ENCODE data around the gene TMEM63C.

Gene TMEM63C

DNA sequence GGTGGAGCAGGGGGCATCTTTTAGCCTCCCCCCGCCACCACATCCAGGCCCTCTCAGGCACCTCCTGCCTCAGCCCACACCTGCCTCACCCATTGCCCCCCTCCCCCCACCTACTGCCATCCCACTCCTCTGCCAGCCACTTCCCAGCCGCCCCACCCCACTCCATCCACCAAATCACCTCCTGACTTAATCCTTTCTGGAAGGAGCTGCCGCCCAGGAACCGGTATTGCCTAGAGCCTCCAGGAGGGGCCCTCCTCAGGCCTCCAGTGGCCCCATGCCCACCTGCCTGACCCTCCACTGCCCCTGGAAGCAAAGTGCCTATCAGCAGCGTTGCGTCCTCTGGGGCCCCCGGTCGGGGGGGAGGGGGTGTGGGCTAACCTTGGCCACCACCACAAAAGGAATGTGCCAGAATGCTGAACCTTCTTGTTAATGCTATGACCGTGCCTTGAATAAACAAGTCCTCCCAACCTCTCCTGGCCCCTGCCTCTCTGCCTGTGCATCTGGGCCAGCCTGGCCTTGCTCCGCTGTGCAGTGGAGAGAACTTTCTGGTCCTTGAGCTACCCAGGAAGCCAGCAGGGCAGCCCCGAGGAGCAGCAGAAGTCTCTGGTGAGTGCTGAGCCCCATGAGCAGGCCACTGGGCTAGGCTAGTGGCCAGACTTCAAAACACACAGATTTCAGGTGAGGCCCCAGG, 77.6 kb downstream of the TMEM63C start:
- H3K4me3 ChIP-seq (ENCODE audit: low read depth, low read length) = no peak overlapping the region
- H3K36me3 ChIP-seq (ENCODE audit: control insufficient read depth in 2 of 2, insufficient read depth in 1 of 2, low read length in 2 of 2) = no peaks in the 10 kb centered on the region
- CTCF ChIA-PET = no interaction called here
- H3K4me1 ChIP-seq (ENCODE audit: control insufficient read depth, insufficient read depth, low read length) = no peaks in the 10 kb centered on the region
- no peak overlapping the region for H3K27ac ChIP-seq (ENCODE audit: extremely low read depth, low read depth, low read length)
- POLR2A ChIA-PET = no interaction called here
- H3K9me3 ChIP-seq (ENCODE audit: control insufficient read depth, insufficient read depth, low read depth, low read length) = no peaks in the 10 kb centered on the region
- TF ChIP-seq ZNF560 (tag by site-specific recombination; IDR thresholded peaks at IDR 0.05; ENCODE audit: borderline replicate concordance) = no peak
- TF ChIP-seq ZXDB (tag by site-specific recombination; IDR thresholded peaks at IDR 0.05) = no peak
- TF ChIP-seq ZBTB20 (tag by site-specific recombination; IDR thresholded peaks at IDR 0.05) = no peak
- TF ChIP-seq ZNF211 (tag by site-specific recombination; IDR thresholded peaks at IDR 0.05; ENCODE audit: low read depth) = no peak
- no peak for TF ChIP-seq ZNF600 (tag by site-specific recombination; IDR thresholded peaks at IDR 0.05)

DNA sequence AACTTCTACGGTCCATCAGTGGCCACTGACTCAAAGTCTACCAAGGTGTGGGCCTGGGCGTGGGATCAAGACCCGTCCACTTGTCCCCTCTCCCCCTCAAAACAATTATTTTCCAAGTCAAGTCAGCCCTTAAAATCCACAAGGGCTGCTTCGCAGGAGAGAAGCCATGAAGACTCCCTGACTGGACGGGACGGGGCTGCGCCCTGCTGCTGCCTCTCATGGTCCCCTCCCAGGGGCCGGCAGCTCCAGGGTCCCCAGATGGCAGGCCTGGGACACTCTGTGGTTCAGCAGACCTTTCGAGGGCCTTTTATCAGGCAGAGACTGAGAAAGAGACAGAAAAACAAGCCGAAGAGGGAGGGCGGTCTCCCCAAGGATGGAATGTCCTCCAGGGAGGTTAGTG, 78.6 kb downstream of the TMEM63C start:
- POLR2A ChIA-PET = no interaction called here
- CTCF ChIA-PET = no interaction called here
- no peak for TF ChIP-seq ZSCAN30 (tag by site-specific recombination; IDR thresholded peaks at IDR 0.05)
- TF ChIP-seq, protein P1, sequence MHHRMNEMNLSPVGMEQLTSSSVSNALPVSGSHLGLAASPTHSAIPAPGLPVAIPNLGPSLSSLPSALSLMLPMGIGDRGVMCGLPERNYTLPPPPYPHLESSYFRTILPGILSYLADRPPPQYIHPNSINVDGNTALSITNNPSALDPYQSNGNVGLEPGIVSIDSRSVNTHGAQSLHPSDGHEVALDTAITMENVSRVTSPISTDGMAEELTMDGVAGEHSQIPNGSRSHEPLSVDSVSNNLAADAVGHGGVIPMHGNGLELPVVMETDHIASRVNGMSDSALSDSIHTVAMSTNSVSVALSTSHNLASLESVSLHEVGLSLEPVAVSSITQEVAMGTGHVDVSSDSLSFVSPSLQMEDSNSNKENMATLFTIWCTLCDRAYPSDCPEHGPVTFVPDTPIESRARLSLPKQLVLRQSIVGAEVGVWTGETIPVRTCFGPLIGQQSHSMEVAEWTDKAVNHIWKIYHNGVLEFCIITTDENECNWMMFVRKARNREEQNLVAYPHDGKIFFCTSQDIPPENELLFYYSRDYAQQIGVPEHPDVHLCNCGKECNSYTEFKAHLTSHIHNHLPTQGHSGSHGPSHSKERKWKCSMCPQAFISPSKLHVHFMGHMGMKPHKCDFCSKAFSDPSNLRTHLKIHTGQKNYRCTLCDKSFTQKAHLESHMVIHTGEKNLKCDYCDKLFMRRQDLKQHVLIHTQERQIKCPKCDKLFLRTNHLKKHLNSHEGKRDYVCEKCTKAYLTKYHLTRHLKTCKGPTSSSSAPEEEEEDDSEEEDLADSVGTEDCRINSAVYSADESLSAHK (tag by site-specific recombination; IDR thresholded peaks at IDR 0.05) = no peak
- TF ChIP-seq ZNF132 (tag by site-specific recombination; IDR thresholded peaks at IDR 0.05; ENCODE audit: borderline replicate concordance) = no peak
- TF ChIP-seq ZNF426 (tag by site-specific recombination; IDR thresholded peaks at IDR 0.05) = no peak
- no peak for TF ChIP-seq ZNF157 (tag by site-specific recombination; IDR thresholded peaks at IDR 0.05)
- no peak for TF ChIP-seq ZNF48 (tag by site-specific recombination; IDR thresholded peaks at IDR 0.05)
- no peak for TF ChIP-seq ZNF585B (tag by site-specific recombination; IDR thresholded peaks at IDR 0.05)
- TF ChIP-seq ZBTB8A (tag by site-specific recombination; IDR thresholded peaks at IDR 0.05) = no peak
- no peak for TF ChIP-seq ZNF155 (tag by site-specific recombination; IDR thresholded peaks at IDR 0.05)
- TF ChIP-seq, protein P2, sequence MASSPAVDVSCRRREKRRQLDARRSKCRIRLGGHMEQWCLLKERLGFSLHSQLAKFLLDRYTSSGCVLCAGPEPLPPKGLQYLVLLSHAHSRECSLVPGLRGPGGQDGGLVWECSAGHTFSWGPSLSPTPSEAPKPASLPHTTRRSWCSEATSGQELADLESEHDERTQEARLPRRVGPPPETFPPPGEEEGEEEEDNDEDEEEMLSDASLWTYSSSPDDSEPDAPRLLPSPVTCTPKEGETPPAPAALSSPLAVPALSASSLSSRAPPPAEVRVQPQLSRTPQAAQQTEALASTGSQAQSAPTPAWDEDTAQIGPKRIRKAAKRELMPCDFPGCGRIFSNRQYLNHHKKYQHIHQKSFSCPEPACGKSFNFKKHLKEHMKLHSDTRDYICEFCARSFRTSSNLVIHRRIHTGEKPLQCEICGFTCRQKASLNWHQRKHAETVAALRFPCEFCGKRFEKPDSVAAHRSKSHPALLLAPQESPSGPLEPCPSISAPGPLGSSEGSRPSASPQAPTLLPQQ (tag by site-specific recombination; IDR thresholded peaks at IDR 0.05) = no peak
- no peak for TF ChIP-seq ZFHX2 (tag by site-specific recombination; conservative IDR thresholded peaks at IDR 0.05)
- TF ChIP-seq ZNF2 (tag by site-specific recombination; IDR thresholded peaks at IDR 0.05) = no peak
- no peak for TF ChIP-seq ZNF16 (tag by site-specific recombination; IDR thresholded peaks at IDR 0.05; ENCODE audit: low read depth)

DNA sequence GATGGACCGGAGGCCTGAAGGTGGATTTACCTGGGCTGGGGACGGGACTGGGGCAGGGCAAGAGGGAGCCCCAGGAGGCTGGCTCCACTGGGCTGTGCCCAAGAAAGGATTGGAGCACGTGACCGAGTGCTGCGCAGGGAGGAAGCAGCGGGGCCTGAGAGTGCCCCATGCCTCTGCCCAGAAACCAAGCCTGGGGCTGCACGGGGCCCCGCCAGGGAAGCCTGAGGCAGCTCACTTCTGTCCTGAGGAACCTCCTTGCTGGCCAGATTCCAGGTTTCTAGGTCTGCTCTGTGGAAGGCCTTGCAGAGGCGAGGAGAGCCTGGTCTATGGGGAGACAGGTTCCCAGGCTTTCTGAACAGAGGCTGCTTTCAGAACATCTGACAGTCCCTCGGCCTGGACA, 79.0 kb downstream of the TMEM63C start:
- CTCF ChIA-PET = no interaction called here
- H3K36me3 ChIP-seq (ENCODE audit: control insufficient read depth in 2 of 2, insufficient read depth in 1 of 2, low read length in 2 of 2) = no peaks in the 10 kb centered on the region
- no peak for TF ChIP-seq KLF8 (tag by site-specific recombination; IDR thresholded peaks at IDR 0.05)
- no peak for TF ChIP-seq ZNF521 (tag by site-specific recombination; IDR thresholded peaks at IDR 0.05)
- TF ChIP-seq, protein P3, sequence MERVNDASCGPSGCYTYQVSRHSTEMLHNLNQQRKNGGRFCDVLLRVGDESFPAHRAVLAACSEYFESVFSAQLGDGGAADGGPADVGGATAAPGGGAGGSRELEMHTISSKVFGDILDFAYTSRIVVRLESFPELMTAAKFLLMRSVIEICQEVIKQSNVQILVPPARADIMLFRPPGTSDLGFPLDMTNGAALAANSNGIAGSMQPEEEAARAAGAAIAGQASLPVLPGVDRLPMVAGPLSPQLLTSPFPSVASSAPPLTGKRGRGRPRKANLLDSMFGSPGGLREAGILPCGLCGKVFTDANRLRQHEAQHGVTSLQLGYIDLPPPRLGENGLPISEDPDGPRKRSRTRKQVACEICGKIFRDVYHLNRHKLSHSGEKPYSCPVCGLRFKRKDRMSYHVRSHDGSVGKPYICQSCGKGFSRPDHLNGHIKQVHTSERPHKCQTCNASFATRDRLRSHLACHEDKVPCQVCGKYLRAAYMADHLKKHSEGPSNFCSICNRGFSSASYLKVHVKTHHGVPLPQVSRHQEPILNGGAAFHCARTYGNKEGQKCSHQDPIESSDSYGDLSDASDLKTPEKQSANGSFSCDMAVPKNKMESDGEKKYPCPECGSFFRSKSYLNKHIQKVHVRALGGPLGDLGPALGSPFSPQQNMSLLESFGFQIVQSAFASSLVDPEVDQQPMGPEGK (tag by site-specific recombination; IDR thresholded peaks at IDR 0.05) = no peak
- TF ChIP-seq ZBTB1 (tag by site-specific recombination; IDR thresholded peaks at IDR 0.05) = no peak
- no peak for TF ChIP-seq ZNF311 (tag by site-specific recombination; IDR thresholded peaks at IDR 0.05; ENCODE audit: borderline replicate concordance)
- TF ChIP-seq, protein P4, sequence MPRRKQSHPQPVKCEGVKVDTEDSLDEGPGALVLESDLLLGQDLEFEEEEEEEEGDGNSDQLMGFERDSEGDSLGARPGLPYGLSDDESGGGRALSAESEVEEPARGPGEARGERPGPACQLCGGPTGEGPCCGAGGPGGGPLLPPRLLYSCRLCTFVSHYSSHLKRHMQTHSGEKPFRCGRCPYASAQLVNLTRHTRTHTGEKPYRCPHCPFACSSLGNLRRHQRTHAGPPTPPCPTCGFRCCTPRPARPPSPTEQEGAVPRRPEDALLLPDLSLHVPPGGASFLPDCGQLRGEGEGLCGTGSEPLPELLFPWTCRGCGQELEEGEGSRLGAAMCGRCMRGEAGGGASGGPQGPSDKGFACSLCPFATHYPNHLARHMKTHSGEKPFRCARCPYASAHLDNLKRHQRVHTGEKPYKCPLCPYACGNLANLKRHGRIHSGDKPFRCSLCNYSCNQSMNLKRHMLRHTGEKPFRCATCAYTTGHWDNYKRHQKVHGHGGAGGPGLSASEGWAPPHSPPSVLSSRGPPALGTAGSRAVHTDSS (tag by site-specific recombination; IDR thresholded peaks at IDR 0.05) = no peak
- H3K27ac ChIP-seq (ENCODE audit: extremely low read depth, low read depth, low read length) = no peak overlapping the region
- H3K4me1 ChIP-seq (ENCODE audit: control insufficient read depth, insufficient read depth, low read length) = no peaks in the 10 kb centered on the region
- POLR2A ChIA-PET = no interaction called here
- H3K9me3 ChIP-seq (ENCODE audit: control insufficient read depth, insufficient read depth, low read depth, low read length) = no peaks in the 10 kb centered on the region
- no peak overlapping the region for H3K4me3 ChIP-seq (ENCODE audit: low read depth, low read length)

More for the DNA sequence above, 78.6 kb downstream of the TMEM63C start:
- Histone ChIP-seq H3K4me1 (ENCODE audit: control insufficient read depth, insufficient read depth, low read length) (no peaks in the 10 kb centered on the region), H3K36me3 (ENCODE audit: control insufficient read depth in 2 of 2, insufficient read depth in 1 of 2, low read length in 2 of 2) (no peaks in the 10 kb centered on the region), H3K4me3 (ENCODE audit: low read depth, low read length) (no peak overlapping the region), H3K9me3 (ENCODE audit: control insufficient read depth, insufficient read depth, low read depth, low read length) (no peaks in the 10 kb centered on the region), H3K27ac (ENCODE audit: extremely low read depth, low read depth, low read length) (no peak overlapping the region)
